GM19395 (cell line): ENCODE results near the gene CHST15.
A peak's percentile ranks its signal among the peaks of the same experiment; 100 is the strongest.

Experiments
- ATAC-seq: cut with Tn5 transposase; IDR thresholded peaks from one replicate; pipeline ENCODE4 v1.9.1; 2021; ENCODE audit warnings: mild to moderate bottlenecking, moderate library complexity; ENCODE audit not compliant: unreplicated experiment

The CHST15 gene

DNA sequence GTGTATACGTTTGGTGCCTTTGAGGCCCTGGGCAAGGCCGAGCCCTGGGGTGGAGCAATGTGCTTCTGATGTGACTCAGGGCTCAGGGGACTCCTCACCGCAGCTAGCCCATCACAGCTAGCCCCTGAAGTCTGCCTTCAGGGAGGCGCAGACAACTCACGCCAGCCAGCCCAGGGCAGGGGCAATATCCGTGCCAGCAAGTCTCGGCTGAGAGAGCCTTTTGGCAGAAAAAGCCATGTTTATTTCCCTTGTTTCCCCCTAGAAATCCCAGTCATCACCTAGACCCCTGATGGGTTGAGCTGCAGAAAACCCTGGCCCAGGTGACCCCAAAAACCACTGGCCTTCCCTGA, 90.4 kb downstream of the CHST15 start:
- no peak for ATAC-seq

GRCh38 chr10:124002391-124003069, 90.9 kb downstream of the CHST15 start:
- no peak for ATAC-seq

DNA sequence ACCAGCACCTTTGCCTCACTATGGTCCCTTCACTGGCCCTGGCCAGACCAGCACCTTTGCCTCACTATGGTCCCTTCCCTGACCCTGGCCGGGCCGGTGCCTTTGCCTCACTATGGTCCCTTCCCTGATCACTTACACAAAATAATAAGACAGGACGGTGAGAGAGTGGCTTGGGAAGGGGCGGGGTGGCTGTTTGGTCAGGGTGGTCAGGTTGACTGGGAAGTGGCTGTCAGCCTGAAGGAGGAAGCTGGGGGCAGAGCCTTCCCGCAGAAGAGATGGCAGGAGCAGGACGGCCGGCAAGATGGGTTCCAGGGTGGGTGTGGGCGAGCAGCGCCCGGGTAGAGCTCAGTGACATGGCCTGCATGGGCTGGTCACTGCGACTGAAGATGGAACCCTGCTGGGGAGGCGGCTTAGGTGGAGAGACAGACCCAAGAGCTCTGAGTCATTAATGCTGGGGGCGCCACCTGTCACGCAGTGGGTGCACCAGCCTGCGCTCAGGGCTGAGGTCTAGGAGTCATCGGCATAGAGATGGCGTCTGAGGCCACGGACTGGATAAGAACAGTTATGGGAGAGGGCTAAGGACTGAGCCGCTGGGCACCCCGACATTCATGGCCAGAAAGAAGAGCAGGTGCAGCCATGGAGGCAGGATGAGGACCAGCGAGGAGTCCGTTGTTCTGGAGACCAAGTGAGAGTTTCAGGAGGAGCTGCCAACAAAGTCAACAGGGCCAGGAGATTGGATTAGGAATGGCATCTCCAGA, 91.8 kb downstream of the CHST15 start:
- no peak for ATAC-seq

GRCh38 chr10:124000792-124001201, 92.6 kb downstream of the CHST15 start:
- no peak for ATAC-seq

- no peak for ATAC-seq
Observed at GRCh38 chr10:123999956-124000615, 93.3 kb downstream of the CHST15 start.

DNA sequence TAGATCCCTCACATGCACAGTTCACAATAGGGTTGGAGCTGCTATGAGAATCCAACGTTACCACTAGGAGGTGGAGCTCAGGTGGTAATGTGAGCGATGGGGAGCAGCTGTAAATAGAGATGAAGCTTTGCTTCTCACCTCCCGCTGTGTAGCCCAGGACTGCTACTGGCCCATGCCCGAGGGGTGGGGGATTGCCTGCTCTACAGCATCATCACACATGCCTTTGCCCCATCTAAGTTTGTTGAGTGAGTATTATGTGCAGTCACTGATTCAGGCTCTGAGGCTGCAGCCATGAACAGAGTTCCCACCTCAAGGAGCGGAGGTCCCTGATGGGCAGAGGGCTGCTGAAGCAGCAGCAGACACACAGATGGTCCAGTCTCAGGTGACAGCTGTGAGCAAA, 94.1 kb downstream of the CHST15 start:
- ATAC-seq: no peak

DNA sequence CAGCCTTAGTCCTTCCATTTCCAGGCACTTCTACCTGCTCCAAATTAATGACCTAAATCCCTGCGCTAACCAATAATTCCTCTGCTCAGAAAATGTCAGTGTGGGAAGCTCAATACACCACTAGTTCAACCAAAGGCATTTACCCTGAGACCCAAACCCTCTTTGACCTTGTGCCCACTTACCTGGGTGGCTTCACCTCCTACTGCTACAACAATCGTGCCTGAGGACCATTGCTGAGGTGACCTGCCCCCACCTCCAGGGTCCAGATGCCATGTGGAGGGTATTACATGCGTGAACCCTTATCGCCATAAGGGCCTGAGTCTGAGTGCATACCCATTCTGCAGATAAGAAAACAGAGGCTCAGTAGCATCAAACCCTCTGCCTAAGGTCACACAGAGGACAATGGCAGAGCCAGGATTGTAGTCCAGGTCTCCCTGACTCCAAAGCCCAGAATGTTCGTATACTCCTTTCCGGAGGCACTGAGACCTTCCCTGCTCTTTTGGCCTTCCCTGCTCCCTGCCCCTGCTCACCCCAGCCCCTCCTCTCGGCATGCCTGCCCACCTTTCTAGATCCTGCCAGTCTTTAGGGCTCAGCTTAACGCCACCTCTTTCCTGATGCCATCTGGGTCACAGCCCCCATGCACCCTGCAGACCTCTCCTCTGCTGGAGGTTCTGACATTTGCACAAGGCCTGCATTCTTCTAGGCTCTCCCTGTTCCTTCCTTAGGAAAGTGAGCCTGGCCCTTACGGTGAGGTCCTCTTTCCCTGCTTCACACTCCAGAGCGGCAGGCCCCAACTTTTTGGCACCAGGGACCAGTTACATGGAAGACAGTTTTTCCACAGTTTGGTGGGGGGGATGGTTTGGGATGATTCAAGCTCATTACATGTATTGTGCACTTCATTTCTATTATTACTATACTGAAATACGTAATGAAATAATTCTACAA, 94.9 kb downstream of the CHST15 start:
- no peak for ATAC-seq

DNA sequence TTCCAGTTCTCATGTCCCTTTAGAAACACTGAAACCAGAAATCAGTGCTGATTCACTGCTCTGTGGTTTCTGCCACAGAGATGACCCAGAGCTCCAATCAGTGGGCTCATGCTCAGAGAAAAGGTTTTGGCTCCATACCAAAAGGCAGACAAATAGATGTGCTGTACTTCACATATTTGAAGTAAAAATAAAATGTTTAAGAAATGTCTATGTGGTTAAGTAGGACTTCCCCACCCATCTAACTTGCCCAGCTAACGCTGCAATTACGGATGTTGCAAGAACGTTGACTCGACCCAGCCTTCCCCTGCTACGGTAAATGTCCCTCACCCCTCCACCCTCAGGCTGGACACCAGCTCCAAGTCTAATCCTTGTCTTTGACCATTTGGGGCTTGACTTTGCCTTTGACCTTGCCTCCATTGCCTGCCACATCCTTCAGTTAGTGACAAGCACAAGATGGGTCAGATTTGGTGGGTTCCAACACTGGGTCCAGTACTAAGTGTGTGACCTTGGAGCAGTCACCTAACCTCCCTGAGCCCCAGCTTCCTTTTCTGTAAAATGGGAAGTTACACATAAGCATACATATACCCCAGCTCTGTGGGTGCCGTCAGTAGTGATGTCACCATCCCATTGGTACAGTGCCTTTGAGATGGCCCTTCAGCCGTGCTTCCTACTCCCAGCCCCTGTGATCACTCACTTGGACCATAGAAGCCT, 95.8 kb downstream of the CHST15 start:
- ATAC-seq: no peak

DNA sequence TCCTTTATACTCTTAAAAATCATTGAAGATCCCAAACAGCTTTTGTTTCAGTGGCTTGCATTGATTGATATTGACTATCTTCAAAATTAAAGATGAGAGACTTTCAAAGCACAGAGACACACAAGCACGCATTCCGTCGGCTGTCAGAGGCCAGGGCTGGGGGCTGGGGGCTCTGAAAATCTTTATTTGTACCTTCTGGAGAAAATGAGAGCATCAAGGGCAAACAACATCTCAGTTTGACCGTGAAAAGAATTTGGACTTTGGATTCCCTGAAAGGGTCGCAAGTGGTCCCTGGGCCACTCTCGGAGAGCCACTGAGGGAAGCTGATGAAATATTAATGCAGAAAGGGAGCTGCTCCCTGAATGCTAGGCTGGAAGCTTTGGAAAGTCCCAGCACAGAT, 96.4 kb downstream of the CHST15 start:
- ATAC-seq: no peak

GRCh38 chr10:123996302-123996701, 97.1 kb downstream of the CHST15 start:
- ATAC-seq: no peak

- ATAC-seq: peak; percentile 77
Observed at GRCh38 chr10:123995461-123996131, 97.8 kb downstream of the CHST15 start.

DNA sequence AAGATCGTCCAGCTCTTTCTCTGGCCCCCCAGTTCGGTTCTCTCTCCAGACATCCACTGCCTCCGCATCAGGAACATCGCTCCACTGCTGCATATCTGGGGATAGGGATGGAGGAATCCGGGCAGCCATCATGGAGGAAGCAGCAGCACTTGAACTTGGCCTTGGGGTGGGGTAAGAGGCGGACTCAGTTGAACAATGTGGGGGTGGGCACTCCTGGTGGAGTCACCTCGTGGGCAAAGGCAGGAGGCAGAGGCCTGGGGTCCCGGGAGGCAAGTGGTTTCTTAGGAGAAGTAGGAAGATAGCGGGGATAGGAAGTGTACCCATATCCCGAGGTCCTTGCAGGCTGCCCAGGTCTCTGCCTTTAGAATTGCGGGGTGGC, 98.3 kb downstream of the CHST15 start:
- ATAC-seq: no peak

- peak; percentile 68 for ATAC-seq
Observed at GRCh38 chr10:123994417-123995081, 98.8 kb downstream of the CHST15 start.

DNA sequence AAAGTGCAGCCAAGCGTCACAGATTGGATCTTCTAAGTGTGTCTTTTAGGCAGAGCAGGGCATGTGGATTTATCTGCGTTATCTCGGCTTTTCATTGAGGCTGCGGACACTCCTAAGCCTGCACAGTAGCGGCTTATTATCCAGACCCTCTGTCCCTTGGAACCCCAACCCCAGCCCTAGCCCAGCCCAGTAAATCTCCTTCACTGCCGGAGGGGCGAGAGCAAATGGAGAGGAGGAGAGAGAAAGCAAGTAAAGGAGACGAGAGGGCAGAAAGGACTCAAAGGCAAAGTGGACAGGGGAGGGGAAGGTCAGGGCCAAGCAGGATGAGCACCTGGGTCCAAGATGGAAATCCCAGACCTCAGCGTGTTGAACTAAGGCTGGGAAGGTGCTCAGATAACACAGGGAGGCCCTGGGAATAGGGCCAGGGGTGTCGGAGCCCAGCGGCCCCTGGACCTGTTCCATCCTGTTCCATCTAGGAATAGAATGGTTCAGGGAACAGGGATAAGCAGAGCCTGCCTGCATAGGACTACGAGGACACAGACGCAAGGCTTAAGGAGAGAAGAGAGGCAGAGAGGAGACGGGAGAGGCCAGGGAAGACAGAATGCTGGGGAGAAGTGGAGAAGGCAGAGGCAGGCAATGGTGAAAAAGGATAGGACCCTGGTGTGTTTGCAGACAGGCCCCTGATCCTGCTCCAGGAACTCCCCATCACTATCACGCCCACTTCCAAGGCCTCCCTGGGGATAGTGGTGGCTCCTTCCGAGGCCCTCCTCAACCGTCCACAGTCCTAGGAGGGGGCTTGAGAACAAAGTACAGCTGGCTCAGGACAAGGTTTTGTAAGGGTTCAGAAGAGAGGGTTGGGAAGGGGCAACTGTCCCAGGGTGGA, 99.6 kb downstream of the CHST15 start:
- no peak for ATAC-seq

- no peak for ATAC-seq
Observed at GRCh38 chr10:123991611-123992570, 101.5 kb downstream of the CHST15 start.

- no peak for ATAC-seq
Observed at GRCh38 chr10:123990889-123991288, 102.5 kb downstream of the CHST15 start.

DNA sequence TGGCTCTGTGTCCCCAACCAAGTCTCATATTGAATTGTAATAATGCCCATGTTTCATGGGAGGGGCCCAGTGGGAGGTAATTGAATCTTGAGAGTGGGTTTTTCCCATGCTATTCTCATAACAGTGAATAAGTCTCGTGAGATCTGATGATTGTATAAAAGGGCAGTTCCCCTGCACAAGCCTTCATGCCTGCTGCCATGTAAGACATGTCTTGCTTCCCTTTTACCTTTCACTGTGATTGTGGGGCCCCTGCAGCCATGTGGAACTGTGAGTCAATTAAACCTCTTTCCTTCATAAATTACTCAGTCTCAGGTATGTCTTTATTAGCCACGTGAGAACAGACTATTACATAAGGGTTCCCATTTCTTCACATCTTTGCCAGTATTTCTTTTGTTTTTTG, 104.7 kb downstream of the CHST15 start:
- ATAC-seq: no peak
